H1 (cell line): Measurements from ENCODE around the gene FOXL1. TPM values are rescaled to one million over a fixed set of nuclear protein-coding genes. Genes with fewer than 3 reads are reported as not detected.
A peak's percentile ranks its signal among the peaks of the same experiment; 100 is the strongest.

Source experiments
- CTCF ChIA-PET: fragments of 300-600 bp; sonication (Branson Sonifier 250); formaldehyde crosslinking; loops from one replicate; lab custom pipeline; 2021; ENCODE audit not compliant: partially characterized antibody; lab: Charles Lee
- POLR2A ChIA-PET: fragments of 300-600 bp; sonication (Branson Sonifier 250); formaldehyde crosslinking; loops from one replicate; lab custom pipeline; 2021; ENCODE audit warnings: inconsistent platforms; ENCODE audit not compliant: partially characterized antibody; lab: Charles Lee
- DNase-seq, 2 experiments: peaks; one replicate each; pipeline versions ENCODE4 v3.0.0 to v3.0.0-alpha.2; 2010 to 2022; ENCODE audit warnings: low spot score in 2 of 2, low read depth in 1 of 2, mixed read lengths in 1 of 2
- FAIRE-seq: peaks from 2 replicates; lab custom pipeline; 2011; peaks lifted over from hg19 to GRCh38; lab: Jason Lieb, UNC
- H2AFZ ChIP-seq: 2 replicates; pipeline ENCODE4 v1.8.1; 2012; ENCODE audit warnings: low read length, inconsistent platforms
- H2AK5ac ChIP-seq: 2 replicates; pipeline ENCODE4 v1.6.1; 2013; ENCODE audit warnings: low read depth, low read length
- H2BK120ac ChIP-seq: replicated peaks from 2 replicates; pipeline ENCODE3; 2013; ENCODE audit warnings: low read depth, low read length, inconsistent platforms
- H2BK12ac ChIP-seq: 2 replicates; pipeline ENCODE4 v1.6.1; 2013; ENCODE audit warnings: low read depth, low read length
- H2BK15ac ChIP-seq: 2 replicates; pipeline ENCODE4 v1.6.1; 2013; ENCODE audit warnings: low read length
- H2BK20ac ChIP-seq: 2 replicates; pipeline ENCODE4 v1.6.1; 2013; ENCODE audit warnings: low read length
- H2BK5ac ChIP-seq: 2 replicates; pipeline ENCODE4 v1.6.1; 2013; ENCODE audit warnings: low read depth, low read length
- H3K14ac ChIP-seq: 2 replicates; pipeline ENCODE4 v1.6.1; 2013; ENCODE audit warnings: inconsistent platforms; ENCODE audit not compliant: insufficient read length
- H3K18ac ChIP-seq: 2 replicates; pipeline ENCODE4 v1.6.1; 2013; ENCODE audit warnings: low read length; ENCODE audit errors: extremely low read depth
- H3K23ac ChIP-seq: 2 replicates; pipeline ENCODE4 v1.6.1; 2013; ENCODE audit warnings: inconsistent platforms; ENCODE audit not compliant: insufficient read length
- H3K23me2 ChIP-seq: 2 replicates; pipeline ENCODE4 v1.6.1; 2013; ENCODE audit warnings: low read depth, low read length
- H3K27ac ChIP-seq: 2 replicates; pipeline ENCODE4 v1.6.1; 2011; ENCODE audit warnings: low read depth, low read length, inconsistent platforms
- H3K27me3 ChIP-seq, 4 experiments: replicated peaks in 1 of 4; 1 replicate in 1 of 4; 2 replicates in 3 of 4; pipeline versions ENCODE4 v1.6.1 to v1.8.1; 2011 to 2013; ENCODE audit warnings: low read length in 3 of 4, mild to moderate bottlenecking in 3 of 4, inconsistent platforms in 2 of 4, mixed read lengths in 2 of 4, moderate library complexity in 1 of 4; ENCODE audit not compliant: control insufficient read depth in 3 of 4, insufficient read depth in 3 of 4; ENCODE audit errors: extremely low read depth in 1 of 4
- H3K36me3 ChIP-seq, 4 experiments: 2 replicates each; pipeline versions ENCODE4 v1.6.1 to v1.8.1; 2011 to 2013; ENCODE audit warnings: mild to moderate bottlenecking in 4 of 4, low read length in 3 of 4, moderate library complexity in 2 of 4, control low read depth in 1 of 4, inconsistent platforms in 1 of 4; ENCODE audit not compliant: insufficient read depth in 4 of 4, control insufficient read depth in 2 of 4
- H3K4ac ChIP-seq: replicated peaks from 2 replicates; pipeline ENCODE3; 2013; ENCODE audit warnings: low read length, low read depth, mixed read lengths, inconsistent platforms; ENCODE audit not compliant: insufficient read length
- H3K4me1 ChIP-seq, 4 experiments: replicated peaks in 1 of 4; 1 replicate in 1 of 4; 2 replicates in 3 of 4; pipeline versions ENCODE4 v1.6.1 to v1.8.1; 2011 to 2013; ENCODE audit warnings: low read length in 3 of 4, inconsistent platforms in 2 of 4, mixed read lengths in 1 of 4; ENCODE audit not compliant: insufficient read depth in 4 of 4, control insufficient read depth in 3 of 4
- H3K4me2 ChIP-seq, 2 experiments: 2 replicates each; pipeline versions ENCODE4 v1.6.1 to v1.8.1; 2011 to 2013; ENCODE audit warnings: low read depth in 2 of 2, low read length in 2 of 2, control low read depth in 1 of 2, inconsistent platforms in 1 of 2, mild to moderate bottlenecking in 1 of 2; ENCODE audit not compliant: insufficient read depth in 1 of 2
- H3K4me3 ChIP-seq, 4 experiments: fragments of 200-600, 300-600 bp in 1 of 4; sonication (generic), shearing (Covaris generic), sonication (Bioruptor Twin) in 1 of 4; 2 replicates each; pipeline versions ENCODE4 v1.5.1 to v1.8.1; 2011 to 2016; ENCODE audit warnings: low read length in 4 of 4, low read depth in 3 of 4, control low read depth in 2 of 4, inconsistent platforms in 2 of 4, mild to moderate bottlenecking in 2 of 4, mixed read lengths in 1 of 4, moderate library complexity in 1 of 4; ENCODE audit not compliant: insufficient read depth in 2 of 4; ENCODE audit errors: extremely low read depth in 1 of 4
- H3K56ac ChIP-seq: replicated peaks from 2 replicates; pipeline ENCODE3; 2013; ENCODE audit warnings: low read depth, mild to moderate bottlenecking, mixed read lengths, low read length, inconsistent platforms; ENCODE audit not compliant: insufficient read length
- H3K79me1 ChIP-seq: 2 replicates; pipeline ENCODE4 v1.6.1; 2013; ENCODE audit warnings: low read depth, low read length, control low read depth
- H3K79me2 ChIP-seq, 2 experiments: 2 replicates each; pipeline versions ENCODE4 v1.6.1 to v1.8.1; 2012 to 2013; ENCODE audit warnings: low read length in 2 of 2, mild to moderate bottlenecking in 2 of 2, inconsistent platforms in 1 of 2; ENCODE audit not compliant: insufficient read depth in 2 of 2, control insufficient read depth in 1 of 2
- H3K9ac ChIP-seq, 4 experiments: replicated peaks in 1 of 4; 1 replicate in 1 of 4; 2 replicates in 3 of 4; pipeline versions ENCODE4 v1.6.1 to v1.8.1; 2011 to 2013; ENCODE audit warnings: low read depth in 3 of 4, low read length in 3 of 4, control low read depth in 2 of 4, mild to moderate bottlenecking in 2 of 4, moderate library complexity in 2 of 4, inconsistent platforms in 1 of 4; ENCODE audit errors: extremely low read depth in 1 of 4
- H3K9me3 ChIP-seq, 2 experiments: 2 replicates each; pipeline versions ENCODE4 v1.6.1 to v1.8.1; 2012 to 2013; ENCODE audit warnings: mild to moderate bottlenecking in 2 of 2, moderate library complexity in 2 of 2, control low read depth in 1 of 2, inconsistent platforms in 1 of 2, low read depth in 1 of 2, low read length in 1 of 2, mixed read lengths in 1 of 2; ENCODE audit not compliant: insufficient read depth in 2 of 2
- H4K20me1 ChIP-seq, 2 experiments: replicated peaks in 1 of 2; 2 replicates each; pipeline versions ENCODE3 to v1.8.1; 2011 to 2013; ENCODE audit warnings: inconsistent platforms in 2 of 2, low read length in 2 of 2, mild to moderate bottlenecking in 1 of 2; ENCODE audit not compliant: insufficient read depth in 2 of 2, control insufficient read depth in 1 of 2
- H4K5ac ChIP-seq: 2 replicates; pipeline ENCODE4 v1.6.1; 2013; ENCODE audit warnings: low read length, low read depth, mixed read lengths, inconsistent platforms; ENCODE audit not compliant: insufficient read length
- H4K8ac ChIP-seq: 2 replicates; pipeline ENCODE4 v1.8.0; 2013; ENCODE audit warnings: mild to moderate bottlenecking, moderate library complexity, low read length, inconsistent platforms; ENCODE audit not compliant: insufficient read depth; ENCODE audit errors: extremely low read depth
- H4K91ac ChIP-seq: replicated peaks from 2 replicates; pipeline ENCODE3; 2013; ENCODE audit warnings: low read length, mixed read lengths, inconsistent platforms; ENCODE audit not compliant: insufficient read length
- ASH2L ChIP-seq: fragments of 200-600, 300-600 bp; sonication (generic); IDR thresholded peaks from one replicate; pipeline ENCODE4 v1.7.1; 2017; ENCODE audit warnings: low read length
- ATF2 ChIP-seq: IDR thresholded peaks from 2 replicates; pipeline ENCODE4 v1.6.1; 2012; ENCODE audit warnings: low read length, inconsistent platforms
- KDM1A ChIP-seq: fragments of 200-600, 300-600 bp; sonication (generic); IDR thresholded peaks from 2 replicates; pipeline ENCODE4 v1.7.1; 2016; ENCODE audit warnings: mild to moderate bottlenecking, low read length, borderline replicate concordance
- MAFK ChIP-seq: IDR thresholded peaks from 2 replicates; pipeline ENCODE4 v1.6.1; 2012; ENCODE audit warnings: low read depth, mild to moderate bottlenecking, improper control_type of control experiment, low read length
- WGBS, 2 experiments: shearing (Covaris generic) in 1 of 2; methylation state at CpG; one replicate each; pipeline versions ENCODE4 v1.1.6 to v1.1.7; 2013 to 2015; ENCODE audit warnings: low lambda C conversion rate in 2 of 2, mixed read lengths in 2 of 2, inconsistent platforms in 1 of 2, low coverage in 1 of 2, missing lambda C conversion rate in 1 of 2; ENCODE audit not compliant: insufficient replicate concordance in 2 of 2, insufficient coverage in 1 of 2, insufficient read length in 1 of 2; ENCODE audit errors: extremely low coverage in 1 of 2, missing lambda C conversion rate in 1 of 2; 5-methylcytosine and 5-hydroxymethylcytosine counted together
- polyA plus RNA-seq, 7 experiments: library from polyadenylated mRNA; depleted of rRNA in 3 of 7; stranded (reverse) in 5 of 7; unstranded in 2 of 7; fragments of >200 nt in 5 of 7; fragments of 200-250 nt in 2 of 7; gene quantifications; 1 replicate in 5 of 7; 2 replicates in 1 of 7; 4 replicates in 1 of 7; pipeline versions ENCODE4 v1.2.1 to v1.2.3, GENCODE V29; 2011 to 2013; ENCODE audit warnings: missing spikeins in 2 of 7, mixed read lengths in 2 of 7
- total RNA-seq: library from RNA; stranded (reverse); fragmentation: NEBNext Ultra II Directional; extraction: Animal tissue kit (Norgen Biotek cat#: 25700); gene quantifications from 2 replicates; pipeline ENCODE4 v1.2.1, GENCODE V29; 2021

The FOXL1 gene
- total and polyA plus RNA-seq, 2 of the 8 experiments (the other 6 are each of a cell fraction or from before 2014, with no cell fraction given) = 0.03 TPM; not detected in 1

- Histone ChIP-seq H3K56ac (no peak overlapping the region), H4K8ac (0 out of 2 replicates have a peak overlapping the region, but pooled peaks have one; percentile 14), H3K36me3 (no peaks in the 10 kb centered on the region), H3K23me2 (peaks cover 4% of the 10 kb centered on the region; the same call in 1 of the 2 replicates), H3K27me3 (peaks cover 0 to 7% (median 0%) of the 10 kb centered on the region in 4 experiments; a peak in 1 of 7 replicates), H3K4me2 (peak overlapping the region in 1 of 2 experiments; percentile 72; a peak in 1 of 4 replicates), H4K91ac (no peak overlapping the region), H4K5ac (no peak overlapping the region), H3K79me1 (no peaks in the 10 kb centered on the region; the same call in 1 of the 2 replicates), H2BK5ac (no peak overlapping the region), H3K9me3 (no peaks in the 10 kb centered on the region), H3K9ac (no peak overlapping the region), H3K79me2 (no peaks in the 10 kb centered on the region; a peak in 1 of 4 replicates), H2BK120ac (no peak overlapping the region), H3K4me3 (no peak overlapping the region), H3K23ac (no peak overlapping the region), H2BK20ac (no peak overlapping the region), H2AFZ (no peak overlapping the region), H2BK12ac (no peak overlapping the region), H3K27ac (no peak overlapping the region), H2BK15ac (no peak overlapping the region), H3K4ac (no peak overlapping the region), H3K4me1 (peaks cover 0 to 7% (median 3%) of the 10 kb centered on the region in 4 experiments; a peak in 4 of 7 replicates), H4K20me1 (no peaks in the 10 kb centered on the region), H3K14ac (no peak overlapping the region), H2AK5ac (no peak overlapping the region), H3K18ac (no peak overlapping the region)
- no peak for DNase-seq
- 76% methylated on average over 5 of the region's 5 CpGs; no CpG with 5 or more reads in 1 of the 2 experiments for WGBS, 2 experiments
- CTCF ChIA-PET = interaction anchor here (0.8 to 1.0 kb wide), 2 partner anchors 19 to 497 kb away, joined by 3 to 4 read pairs; no protein-coding TSS in a partner anchor
- POLR2A ChIA-PET = no interaction called here
- FAIRE-seq = no peak
- TF ChIP-seq MAFK (no peak), ATF2 (no peak), KDM1A (no peak), ASH2L (no peak)
Observed at GRCh38 chr16:86556576-86556975, 21.8 kb upstream of the FOXL1 start.
